Measurements from ENCODE around the gene NGB. TPM values are rescaled to one million over a fixed set of nuclear protein-coding genes. Genes with fewer than 3 reads are reported as not detected.

NGB gene
- total and polyA plus RNA-seq, 4 donors = not detected

DNA sequence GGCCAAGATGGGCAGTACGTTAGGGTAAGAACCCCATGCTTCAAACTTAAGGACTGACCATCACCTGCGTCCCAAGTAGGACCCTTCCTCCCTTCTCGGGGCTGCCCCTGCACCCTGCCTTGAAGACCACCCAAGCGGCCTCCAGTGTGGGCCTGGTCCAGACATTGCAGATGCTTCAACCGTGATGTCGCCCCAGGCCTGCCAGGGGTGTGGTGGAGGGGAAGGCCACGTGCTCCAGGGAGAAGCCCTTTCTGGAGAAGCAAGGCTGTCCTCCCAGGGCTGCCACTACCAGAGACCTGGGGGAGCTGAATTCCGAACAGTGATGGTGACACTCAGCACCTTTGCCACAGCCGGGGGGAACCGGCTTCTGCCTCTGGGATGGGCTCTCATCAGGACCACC, 13.3 kb downstream of the NGB start:
- H3K27me3 ChIP-seq (ENCODE audit: control insufficient read depth in 3 of 3, insufficient read depth in 3 of 3, low read length in 2 of 3) = peaks cover 0 to 7% (median 0%) of the 10 kb centered on the region in 3 donors
- DNase-seq (no peak), ATAC-seq (ENCODE audit: insufficient read depth, low FRiP score) (no peak)
- H3K9me3 ChIP-seq (ENCODE audit: control insufficient read depth in 4 of 4, insufficient read depth in 3 of 4, low read length in 3 of 4) = no peaks in the 10 kb centered on the region
- no peaks in the 10 kb centered on the region for H3K4me1 ChIP-seq (ENCODE audit: control insufficient read depth in 5 of 5, insufficient read depth in 5 of 5, low read length in 5 of 5)
- no peak overlapping the region for H3K9ac ChIP-seq (ENCODE audit: insufficient read depth in 1 of 2, low read length in 2 of 2)
- no peaks in the 10 kb centered on the region for H3K36me3 ChIP-seq (ENCODE audit: control insufficient read depth in 4 of 4, insufficient read depth in 4 of 4, low read length in 4 of 4)
- no peak overlapping the region for H3K4me3 ChIP-seq
- TF ChIP-seq, protein P1, sequence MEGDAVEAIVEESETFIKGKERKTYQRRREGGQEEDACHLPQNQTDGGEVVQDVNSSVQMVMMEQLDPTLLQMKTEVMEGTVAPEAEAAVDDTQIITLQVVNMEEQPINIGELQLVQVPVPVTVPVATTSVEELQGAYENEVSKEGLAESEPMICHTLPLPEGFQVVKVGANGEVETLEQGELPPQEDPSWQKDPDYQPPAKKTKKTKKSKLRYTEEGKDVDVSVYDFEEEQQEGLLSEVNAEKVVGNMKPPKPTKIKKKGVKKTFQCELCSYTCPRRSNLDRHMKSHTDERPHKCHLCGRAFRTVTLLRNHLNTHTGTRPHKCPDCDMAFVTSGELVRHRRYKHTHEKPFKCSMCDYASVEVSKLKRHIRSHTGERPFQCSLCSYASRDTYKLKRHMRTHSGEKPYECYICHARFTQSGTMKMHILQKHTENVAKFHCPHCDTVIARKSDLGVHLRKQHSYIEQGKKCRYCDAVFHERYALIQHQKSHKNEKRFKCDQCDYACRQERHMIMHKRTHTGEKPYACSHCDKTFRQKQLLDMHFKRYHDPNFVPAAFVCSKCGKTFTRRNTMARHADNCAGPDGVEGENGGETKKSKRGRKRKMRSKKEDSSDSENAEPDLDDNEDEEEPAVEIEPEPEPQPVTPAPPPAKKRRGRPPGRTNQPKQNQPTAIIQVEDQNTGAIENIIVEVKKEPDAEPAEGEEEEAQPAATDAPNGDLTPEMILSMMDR (IDR thresholded peaks at IDR 0.05; ENCODE audit: control extremely low read depth, extremely low read depth) = no peak
- H3K27ac ChIP-seq (ENCODE audit: low read depth in 1 of 2, low read length in 1 of 2) = no peak overlapping the region
- WGBS, 2 donors = 88 to 94% methylated on average over 10 of the region's 10 CpGs

DNA sequence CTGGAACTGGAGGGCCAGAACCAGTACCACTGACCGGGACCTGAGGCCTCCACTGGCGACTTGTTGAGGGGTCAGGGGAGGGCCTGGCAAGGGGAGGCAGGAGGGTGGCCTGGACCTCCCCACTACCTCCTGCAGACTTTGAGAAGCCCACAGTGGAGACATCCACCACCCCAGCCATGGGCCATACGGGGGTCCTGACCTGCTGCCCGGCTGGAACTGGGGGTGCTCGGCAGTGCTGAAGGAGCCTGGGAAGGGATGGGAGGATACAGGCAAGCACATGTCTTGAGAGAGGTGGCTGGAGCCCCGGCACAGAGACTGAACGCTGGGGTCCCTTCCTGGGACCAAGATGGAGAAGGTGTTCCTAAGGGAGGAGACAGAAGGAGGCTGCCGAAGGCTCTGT, 14.3 kb downstream of the NGB start:
- TF ChIP-seq, protein P1 (IDR thresholded peaks at IDR 0.05; ENCODE audit: control extremely low read depth, extremely low read depth) = no peak
- Histone ChIP-seq H3K36me3 (ENCODE audit: control insufficient read depth in 4 of 4, insufficient read depth in 4 of 4, low read length in 4 of 4) (no peaks in the 10 kb centered on the region), H3K4me1 (ENCODE audit: control insufficient read depth in 5 of 5, insufficient read depth in 5 of 5, low read length in 5 of 5) (no peaks in the 10 kb centered on the region), H3K27me3 (ENCODE audit: control insufficient read depth in 3 of 3, insufficient read depth in 3 of 3, low read length in 2 of 3) (peaks cover 0 to 7% (median 3%) of the 10 kb centered on the region in 3 donors), H3K27ac (ENCODE audit: low read depth in 1 of 2, low read length in 1 of 2) (no peak overlapping the region), H3K4me3 (no peak overlapping the region), H3K9me3 (ENCODE audit: control insufficient read depth in 4 of 4, insufficient read depth in 3 of 4, low read length in 3 of 4) (peaks cover 0 to 5% (median 0%) of the 10 kb centered on the region in 4 donors), H3K9ac (ENCODE audit: insufficient read depth in 1 of 2, low read length in 2 of 2) (no peak overlapping the region)
- ATAC-seq (ENCODE audit: insufficient read depth, low FRiP score) (no peak), DNase-seq (no peak)
- WGBS, 2 donors = 91 to 97% methylated on average over 8 of the region's 8 CpGs

DNA sequence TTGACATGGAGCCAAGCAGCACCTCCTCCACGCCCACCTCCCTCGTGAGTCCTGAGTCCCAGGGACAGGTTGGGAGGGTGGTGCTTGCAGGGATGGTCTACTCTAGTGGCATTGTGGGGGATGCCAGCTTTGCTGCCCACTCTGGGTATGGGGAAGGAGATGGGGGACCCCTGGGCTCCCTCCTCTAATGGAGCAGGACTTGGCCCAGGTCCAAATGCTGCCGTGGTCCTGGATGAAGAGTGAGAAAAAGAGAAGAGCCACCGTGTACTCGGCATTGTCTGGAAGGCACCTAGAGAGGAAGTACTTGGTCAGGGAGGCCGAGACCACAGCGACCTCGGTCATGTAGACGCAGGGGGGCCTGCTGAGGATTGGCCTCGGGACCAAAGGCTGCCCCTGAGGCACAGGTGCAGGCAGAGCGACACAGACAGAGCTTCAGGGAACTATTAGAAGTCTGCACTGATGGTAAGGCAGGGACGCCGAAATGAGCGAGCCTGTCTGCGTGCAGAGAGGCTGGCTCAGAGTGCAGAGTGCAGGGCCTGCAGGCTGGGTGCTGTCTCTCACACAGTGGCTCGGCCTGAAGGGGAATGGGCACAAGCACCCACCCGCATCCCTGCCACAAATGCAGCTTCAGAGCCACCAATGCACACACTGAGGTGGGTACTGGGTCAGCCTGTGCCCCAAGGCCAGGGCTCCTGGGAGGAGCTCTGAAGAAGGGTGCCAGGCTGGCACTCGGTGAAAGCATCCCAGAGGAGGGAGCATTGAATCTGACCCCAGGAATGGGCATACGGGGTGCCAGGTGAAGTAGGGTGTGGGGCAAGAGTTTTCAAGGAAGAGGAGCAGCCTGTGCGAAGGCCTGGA, 17.4 kb downstream of the NGB start:
- Histone ChIP-seq H3K27me3 (ENCODE audit: control insufficient read depth in 3 of 3, insufficient read depth in 3 of 3, low read length in 2 of 3) (peaks cover 0 to 10% (median 0%) of the 10 kb centered on the region in 3 donors), H3K9me3 (ENCODE audit: control insufficient read depth in 4 of 4, insufficient read depth in 3 of 4, low read length in 3 of 4) (peaks cover 0 to 6% (median 0%) of the 10 kb centered on the region in 4 donors), H3K9ac (ENCODE audit: insufficient read depth in 1 of 2, low read length in 2 of 2) (no peak overlapping the region), H3K4me3 (no peak overlapping the region), H3K27ac (ENCODE audit: low read depth in 1 of 2, low read length in 1 of 2) (no peak overlapping the region), H3K36me3 (ENCODE audit: control insufficient read depth in 4 of 4, insufficient read depth in 4 of 4, low read length in 4 of 4) (no peaks in the 10 kb centered on the region), H3K4me1 (ENCODE audit: control insufficient read depth in 5 of 5, insufficient read depth in 5 of 5, low read length in 5 of 5) (no peaks in the 10 kb centered on the region)
- WGBS, 2 donors = 56 to 62% methylated on average over 20 of the region's 20 CpGs
- TF ChIP-seq, protein P1 (IDR thresholded peaks at IDR 0.05; ENCODE audit: control extremely low read depth, extremely low read depth) = no peak
- DNase-seq (no peak), ATAC-seq (ENCODE audit: insufficient read depth, low FRiP score) (no peak)
